ENCODE measurements around the gene RAB3GAP1.

DNA sequence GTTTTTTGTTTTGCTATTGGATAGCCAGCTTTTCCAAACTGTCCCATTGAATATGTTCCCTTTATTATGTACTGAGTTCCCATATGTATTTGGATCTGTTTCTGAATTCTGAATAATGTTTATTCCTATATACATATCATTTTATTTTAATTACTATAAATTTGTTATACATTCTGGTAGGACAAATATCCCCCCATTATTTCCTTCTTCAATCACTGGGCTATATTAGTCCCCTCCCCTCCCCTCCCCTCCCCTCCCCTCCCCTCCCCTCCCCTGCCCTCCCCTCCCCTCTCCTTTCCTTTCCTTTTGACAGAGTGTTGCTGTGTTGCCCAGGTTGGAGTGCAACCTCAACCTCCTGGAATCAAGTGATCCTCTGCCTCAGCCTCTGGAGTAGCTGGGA, 26.3 kb downstream of the RAB3GAP1 start:
- TF ChIP-seq SETDB1 (IDR thresholded peaks at IDR 0.05; ENCODE audit: insufficient read length, low read length) (no peak), YY1 (tag by site-specific recombination; IDR thresholded peaks at IDR 0.05) (no peak), MEIS1 (CRISPR knock-in tag; IDR thresholded peaks at IDR 0.05; ENCODE audit: borderline replicate concordance) (no peak), ZNF274 (IDR thresholded peaks at IDR 0.05; ENCODE audit: low read length) (no peak), ZNF274 (tag by site-specific recombination; IDR thresholded peaks at IDR 0.05; ENCODE audit: borderline replicate concordance) (no peak), HOXC10 (CRISPR knock-in tag; IDR thresholded peaks at IDR 0.05) (no peak)

Data from HEK293 (cell line).